SIG-M5 (cell line): ENCODE data around the gene CCDC33.

ENCODE experiments used
- DNase-seq: peaks from one replicate; lab custom pipeline; 2025; lab: John Stamatoyannopoulos, UW

CCDC33 gene

DNA sequence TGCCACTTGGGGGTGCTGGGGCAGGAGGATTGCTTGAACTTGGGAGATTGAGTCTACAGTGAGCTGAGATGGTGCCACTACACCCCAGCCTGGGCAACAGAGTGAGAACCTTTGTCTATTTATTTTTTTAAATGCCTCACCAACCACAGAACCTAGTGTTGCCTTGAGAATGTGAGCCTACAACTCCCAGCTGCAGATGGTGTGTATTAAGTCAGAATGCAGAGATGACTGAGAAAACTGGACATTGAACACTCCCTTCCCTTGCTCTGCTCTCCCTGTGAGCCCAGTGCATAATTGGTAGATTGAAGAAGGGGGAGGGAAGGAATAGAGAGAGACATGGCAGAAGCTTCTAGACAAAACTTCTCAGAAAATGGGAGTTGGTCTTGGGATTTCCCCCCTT, 53.5 kb downstream of the CCDC33 start:
- no peak for DNase-seq

DNA sequence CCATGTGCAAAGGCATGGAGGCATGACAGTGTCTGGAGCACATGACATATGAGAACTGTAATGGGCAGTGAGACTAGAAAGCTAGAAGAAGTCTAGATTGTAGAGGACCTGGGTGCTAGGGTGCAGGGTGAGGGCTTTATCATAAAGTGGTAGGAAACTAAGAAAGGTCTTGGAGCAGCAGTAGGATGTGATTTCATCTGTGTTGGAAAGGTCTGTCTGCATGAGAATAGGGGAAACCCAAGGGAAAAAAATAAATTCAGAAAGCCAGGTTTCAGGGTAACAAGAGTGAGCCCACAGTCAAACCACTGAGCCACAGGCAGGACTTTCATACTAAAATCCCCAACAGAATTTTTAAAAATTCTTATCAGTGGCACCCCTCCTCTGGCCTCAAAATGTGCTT, 54.5 kb downstream of the CCDC33 start:
- no peak for DNase-seq

DNA sequence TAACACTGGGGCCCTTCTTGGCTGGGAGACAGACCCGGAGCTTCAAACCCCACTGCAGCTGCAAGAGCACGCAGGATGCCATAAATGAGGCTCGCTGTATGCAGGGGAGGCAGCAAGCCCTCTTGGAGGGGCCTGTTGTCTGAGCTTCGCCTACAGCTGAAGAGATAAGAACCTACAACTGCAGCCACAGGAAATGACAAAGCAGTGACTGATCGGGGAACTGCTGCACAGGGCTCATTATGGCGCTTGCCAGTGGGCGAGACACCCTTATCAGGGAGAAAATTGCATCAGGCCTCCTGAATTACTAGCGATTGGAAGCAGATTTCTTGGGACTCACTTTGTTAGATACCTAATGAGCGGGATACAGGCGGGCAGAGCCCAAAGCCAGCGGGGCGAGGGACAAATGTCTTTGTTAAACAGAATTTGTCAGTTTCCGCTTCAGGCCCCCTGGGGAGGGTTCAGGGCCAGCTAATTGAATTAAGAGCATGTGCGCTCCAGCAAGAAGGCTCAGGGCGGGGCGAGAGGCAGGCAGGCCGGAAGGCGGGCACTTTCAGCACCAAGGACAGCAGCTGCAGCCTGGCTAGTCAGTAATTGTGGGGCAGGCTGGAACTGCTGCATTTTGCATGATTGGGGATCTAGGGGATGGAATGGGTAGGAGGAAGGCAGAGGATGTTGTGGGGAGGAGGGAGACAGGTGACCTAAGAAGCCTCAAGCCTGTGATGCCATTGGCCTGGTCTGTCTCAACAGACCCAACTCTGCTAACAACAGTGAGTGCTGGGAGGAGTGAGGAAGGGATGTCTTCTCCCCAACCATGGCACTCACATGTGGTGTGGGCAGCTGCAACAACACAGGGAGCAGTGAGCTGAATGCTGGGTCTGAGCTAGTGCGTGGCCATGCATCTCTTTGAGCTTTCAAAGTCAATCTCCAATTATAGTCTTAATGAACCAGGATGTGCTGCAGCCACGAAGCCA, 55.3 kb downstream of the CCDC33 start:
- DNase-seq = no peak

DNA sequence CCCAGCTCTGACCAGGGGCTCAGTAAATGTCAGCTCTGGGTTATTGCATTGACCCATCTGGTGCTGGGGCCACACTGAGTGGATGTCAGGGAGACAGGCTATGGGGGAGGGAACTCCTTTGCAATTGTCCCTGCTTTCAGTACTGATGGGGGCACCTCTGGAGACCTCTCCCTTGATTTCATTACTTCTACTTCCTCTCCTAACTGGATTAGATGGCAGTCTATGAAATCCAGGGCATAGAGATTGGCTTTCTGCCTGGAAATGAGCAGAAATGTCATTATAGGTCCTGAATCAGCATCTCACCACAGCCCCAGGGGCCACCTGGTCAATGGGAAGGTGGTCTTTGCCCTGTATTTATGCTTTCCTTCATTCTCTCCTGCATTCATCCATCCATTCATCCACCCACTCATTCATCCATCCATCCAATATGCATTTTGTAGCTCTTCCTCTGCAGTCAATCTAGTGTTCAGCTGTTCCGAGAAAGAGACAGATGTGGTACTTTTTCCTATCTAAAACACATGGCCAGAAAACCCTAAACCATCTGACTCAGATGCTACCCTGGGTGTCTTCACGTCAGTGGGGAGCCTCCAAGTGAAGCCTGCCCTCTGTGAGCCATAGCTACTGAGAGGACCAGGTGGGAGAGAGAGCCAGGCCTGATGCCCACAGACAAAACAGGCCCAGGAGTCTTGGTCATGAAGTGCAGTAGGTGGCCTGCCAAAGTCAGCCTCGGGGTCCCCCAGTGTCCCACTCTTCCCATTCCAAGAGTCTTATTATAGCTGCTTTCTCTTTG, 57.1 kb downstream of the CCDC33 start:
- no peak for DNase-seq

DNA sequence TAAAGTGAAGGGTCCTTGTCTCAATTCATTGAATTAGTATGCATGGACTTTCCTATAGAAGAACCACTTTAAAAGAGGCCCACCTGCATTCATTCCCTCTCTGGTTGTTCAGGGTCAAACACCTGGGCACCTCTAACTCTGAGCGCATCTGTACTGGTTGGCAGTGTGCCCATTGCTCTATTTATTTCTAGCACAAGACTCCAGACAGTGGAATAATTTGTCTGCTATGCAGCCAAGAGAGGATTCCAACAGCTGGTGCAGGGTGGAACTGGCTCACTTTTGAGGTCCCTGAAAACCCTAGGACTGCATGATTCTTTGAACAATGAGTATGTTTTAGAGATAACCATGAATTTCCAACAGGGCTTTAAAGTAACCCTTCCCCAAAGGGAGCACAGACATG, 57.9 kb downstream of the CCDC33 start:
- DNase-seq = no peak

DNA sequence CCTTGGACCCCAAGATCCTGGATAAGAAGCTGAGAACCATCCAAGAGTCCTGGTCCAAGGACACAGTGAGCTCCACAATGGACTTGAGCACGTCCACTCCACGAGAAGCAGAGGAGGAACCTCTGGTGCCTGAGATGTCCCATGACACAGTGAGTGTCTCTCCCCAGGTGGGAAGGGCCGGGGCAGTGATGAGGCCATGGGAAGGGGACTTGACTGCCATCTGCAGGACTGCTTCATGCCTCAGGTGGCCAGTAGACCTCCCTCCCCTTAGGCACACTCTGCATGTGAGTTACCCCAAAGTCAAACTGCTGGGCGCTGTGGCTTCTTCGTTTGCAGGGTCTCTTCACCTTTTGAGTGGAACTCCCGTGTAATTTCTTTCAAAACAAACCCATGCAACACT, 59.7 kb downstream of the CCDC33 start:
- DNase-seq = no peak

DNA sequence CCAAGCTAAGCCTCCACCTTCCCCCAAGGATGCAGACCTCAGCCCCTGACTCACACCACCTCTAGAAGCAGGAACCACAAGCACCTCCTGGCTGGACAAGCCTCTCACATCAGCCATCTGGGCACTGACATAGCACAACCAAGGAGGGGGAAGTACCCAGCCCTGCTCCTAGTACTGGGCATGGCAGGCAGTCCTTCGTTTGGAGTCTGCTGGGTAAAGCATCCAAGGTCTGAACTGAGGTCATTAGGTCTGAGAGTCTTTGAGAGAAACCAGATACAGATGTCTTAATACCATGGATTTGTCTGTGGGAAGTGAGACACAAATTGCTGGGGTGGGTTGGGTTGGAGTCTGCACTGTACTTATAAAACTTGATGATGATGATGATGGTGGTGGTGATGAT, 61.8 kb downstream of the CCDC33 start:
- DNase-seq = no peak

DNA sequence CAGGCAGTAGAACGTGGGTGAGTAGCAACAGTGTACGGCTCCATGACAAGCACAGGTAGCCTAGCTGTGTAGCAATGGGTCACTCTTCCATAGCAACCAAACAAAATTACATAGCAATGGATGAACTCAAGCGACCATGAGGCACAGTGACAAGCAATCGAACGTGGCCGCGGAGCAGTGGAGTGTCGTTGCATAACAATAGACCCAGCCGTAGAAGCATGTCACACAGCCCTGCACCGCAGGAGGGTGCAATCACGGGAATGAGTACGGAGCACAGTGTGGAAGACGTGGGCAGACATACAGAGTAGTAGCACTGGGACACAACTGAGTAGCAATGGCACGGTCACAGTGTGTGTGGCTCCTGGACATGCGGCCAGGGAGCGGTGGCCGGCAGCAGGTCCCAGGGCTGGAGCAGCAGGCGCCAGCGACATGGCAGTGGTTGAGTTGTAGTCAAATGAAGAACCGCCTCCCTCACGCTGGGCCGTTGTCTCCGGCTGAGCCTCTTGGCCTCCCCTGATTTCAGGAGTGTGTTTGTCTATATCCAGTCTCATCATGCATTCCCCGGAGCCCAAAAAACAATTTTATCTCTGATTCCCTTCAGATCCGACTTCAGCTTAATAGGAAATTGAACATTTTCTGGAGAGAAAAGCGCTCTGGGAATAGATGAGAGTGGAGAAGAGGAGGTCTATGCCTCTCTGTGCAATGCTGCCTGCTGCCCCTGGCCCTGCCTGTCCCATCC, 64.1 kb downstream of the CCDC33 start:
- DNase-seq = no peak

DNA sequence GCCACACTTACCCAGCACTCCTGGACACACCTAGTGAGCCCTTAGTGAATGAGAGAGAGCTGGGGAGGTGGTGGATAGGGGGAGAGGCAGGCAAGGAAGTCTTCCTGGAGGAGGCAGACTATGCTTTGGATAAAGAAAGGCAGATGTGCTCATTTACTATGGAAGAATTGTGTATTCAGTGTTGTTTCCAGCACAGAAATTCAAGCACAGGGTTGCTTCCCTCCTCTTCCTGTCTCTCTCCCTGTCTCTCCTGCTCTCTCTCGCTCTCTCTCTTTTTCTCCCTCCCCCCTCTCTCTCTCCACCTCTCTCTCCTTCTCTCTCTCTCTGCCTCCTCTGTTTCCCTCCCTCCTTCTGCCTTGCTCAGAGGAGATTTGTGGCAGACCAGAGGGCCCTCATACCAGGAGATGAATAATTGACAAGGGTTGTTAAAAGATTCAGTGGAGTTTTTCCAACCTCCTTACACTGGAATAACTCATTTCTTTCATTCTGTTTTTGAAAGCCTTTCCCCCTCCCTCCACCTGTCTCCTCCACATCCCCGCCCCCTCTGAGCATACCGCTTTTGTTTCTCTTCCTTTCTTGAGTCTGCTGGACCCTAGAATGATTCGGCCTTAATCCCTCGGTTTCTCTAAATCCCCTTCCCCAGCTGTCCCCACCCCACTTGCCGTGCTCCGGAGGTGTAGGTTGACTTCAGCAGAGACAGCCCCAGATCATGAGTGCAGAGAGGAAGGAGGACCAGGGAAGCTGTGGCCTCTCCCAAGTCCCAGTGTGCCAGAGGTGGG, 65.6 kb downstream of the CCDC33 start:
- no peak for DNase-seq

DNA sequence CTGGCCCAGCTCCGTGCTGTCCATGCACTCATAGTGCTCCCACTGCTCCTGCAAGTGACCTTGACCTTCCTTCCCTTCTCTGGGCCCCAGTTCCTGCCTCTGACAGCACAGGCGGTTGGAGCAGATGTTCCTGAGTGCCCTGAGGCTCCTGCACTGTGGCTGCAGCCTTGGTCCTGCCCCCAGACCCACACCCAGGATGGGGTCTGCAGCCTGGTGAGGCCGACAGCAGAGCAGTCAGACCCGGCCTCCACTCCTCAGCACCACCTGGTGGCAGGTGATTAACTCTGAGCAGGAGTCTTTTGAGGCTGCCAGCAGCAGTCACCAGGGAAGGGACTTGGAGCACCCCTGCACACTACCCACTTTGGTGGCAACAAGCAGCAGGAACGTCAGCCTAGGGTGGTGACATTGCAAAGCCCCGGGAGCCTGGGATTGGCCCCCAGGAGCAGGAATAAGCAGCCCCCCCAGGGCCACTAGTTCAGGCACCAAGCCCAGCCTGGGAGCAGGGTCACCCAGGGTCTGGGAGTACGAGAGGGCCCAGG, 66.8 kb downstream of the CCDC33 start:
- no peak for DNase-seq

DNA sequence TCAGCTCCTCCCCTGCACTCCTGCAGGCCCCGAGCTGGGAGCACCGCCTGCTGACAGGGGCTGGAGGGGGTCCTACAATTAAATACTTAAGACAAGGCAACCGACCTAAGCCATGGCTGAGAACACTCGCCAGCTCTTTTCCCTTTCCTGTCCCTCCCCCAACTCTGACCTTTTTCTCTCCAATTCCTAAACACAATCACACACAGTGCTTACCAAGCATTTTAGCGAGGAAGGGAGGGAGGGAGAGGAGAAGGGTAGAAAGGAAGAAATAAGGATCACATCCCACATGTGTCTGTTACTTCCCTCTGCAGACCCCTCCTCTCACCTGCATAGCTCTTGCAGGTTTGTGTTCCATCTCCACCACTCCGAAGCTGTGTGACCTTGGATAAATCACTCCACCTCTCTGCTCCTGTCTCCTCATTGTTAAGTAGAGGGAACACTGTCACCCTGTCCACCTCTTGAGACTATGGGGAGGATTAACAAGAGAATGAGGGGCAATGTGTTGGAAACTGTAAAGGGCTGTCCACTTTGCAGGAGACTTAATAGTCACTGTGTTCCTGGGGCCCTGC, 67.7 kb downstream of the CCDC33 start:
- DNase-seq = no peak

DNA sequence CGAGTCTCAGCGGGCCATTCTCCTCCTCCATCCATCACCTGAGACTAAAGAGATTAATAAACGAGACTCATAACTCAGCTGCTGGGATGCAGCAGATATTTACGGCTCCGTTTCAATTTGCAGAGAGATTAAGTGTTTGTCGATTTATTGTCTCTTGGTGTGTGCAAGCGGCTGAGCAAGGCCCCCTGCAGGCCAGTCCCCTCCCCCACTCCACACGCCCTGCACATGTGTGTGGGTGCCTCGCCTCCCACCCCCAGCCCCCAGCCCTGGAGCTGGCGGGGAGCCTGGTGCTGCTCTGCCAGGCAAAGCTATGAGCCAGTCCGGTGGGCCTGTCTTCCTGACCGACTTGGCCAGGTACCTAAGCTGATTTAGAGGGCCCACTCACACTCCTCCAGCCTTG, 68.3 kb downstream of the CCDC33 start:
- no peak for DNase-seq

DNA sequence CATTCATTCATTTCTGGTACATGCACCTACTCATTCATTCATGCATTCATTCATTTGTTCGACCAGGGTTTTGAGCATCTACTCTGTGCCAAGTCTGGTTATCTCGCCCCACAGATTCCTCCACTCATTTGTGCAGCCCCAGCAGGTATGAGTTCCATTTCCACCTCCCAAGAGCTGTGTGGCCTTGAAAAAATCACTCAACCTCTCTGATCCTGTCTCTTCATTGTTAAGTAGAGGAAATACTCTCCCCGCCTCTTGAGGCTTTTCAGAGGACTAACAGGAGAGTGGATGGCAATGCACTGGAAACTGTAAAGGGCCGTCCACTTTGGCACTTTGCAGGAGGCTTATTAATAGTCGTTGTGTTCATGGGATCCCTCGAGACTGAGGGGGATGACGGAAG, 69.6 kb downstream of the CCDC33 start:
- no peak for DNase-seq

DNA sequence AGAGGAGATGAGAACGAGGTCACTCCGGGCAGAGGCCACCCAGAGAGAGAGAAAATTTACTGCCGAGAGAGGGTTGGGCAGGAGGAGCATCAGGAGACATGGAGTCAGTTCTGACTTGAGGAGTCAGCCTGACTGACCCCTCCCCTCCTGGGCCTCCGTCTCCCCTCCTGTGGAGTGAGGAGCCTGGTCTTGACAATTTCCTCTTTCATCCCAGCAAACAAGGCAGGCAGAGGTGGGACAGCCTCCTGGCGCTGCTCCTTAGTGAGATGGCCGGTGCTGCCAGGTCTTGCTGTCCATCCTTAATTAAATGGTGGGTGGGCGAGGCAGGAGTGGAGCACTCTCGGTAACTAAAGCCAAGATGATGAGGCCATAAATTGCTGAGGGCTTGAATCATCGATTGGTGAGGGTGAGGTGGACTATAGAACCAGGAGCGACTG, 70.7 kb downstream of the CCDC33 start:
- DNase-seq = no peak

DNA sequence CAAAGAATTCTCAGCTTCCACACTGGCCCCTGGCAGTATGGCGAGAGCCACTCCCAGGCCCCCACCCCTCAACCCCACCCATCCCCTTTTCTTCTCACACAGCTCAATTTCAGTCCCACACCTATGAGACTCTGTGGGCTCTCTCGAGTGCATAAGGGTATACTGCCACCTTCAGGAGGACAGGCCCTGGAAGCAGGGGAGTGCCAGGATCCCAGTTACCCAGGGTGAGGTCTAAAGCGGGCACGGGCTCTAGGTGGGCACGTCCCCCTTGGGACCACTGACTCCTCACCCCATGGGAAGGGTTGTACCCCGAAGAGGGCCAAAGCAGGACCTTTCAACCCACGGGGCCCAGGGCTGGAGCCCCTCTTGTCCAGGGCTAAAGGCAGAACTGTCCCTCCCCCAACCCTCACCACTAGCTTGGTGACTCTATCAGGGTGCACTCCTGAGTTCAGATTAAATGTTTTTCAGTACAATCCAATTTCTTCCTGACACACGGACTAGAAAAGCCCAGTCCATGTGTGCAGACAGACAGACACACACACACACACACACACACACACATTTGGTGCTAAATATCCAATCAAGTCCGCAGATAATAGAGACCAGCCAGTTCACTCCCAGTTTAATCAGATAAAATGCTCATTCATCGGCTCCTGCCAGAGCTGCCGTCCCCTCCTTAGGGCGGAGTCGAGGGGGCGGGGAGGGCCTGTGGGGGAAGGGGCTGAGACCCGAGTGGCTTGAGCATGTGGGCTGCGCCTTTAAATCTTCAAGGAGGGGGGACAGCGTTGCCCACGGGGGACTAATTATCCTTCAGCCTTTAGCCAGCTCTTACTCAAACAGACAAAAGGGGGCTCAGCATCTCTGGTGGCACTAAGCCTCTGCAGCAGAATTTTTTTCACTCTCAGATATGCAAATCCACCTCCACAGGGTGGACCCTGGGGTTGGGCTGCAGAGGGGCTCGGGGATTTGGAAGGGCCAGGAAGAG, 72.0 kb downstream of the CCDC33 start:
- no peak for DNase-seq

DNA sequence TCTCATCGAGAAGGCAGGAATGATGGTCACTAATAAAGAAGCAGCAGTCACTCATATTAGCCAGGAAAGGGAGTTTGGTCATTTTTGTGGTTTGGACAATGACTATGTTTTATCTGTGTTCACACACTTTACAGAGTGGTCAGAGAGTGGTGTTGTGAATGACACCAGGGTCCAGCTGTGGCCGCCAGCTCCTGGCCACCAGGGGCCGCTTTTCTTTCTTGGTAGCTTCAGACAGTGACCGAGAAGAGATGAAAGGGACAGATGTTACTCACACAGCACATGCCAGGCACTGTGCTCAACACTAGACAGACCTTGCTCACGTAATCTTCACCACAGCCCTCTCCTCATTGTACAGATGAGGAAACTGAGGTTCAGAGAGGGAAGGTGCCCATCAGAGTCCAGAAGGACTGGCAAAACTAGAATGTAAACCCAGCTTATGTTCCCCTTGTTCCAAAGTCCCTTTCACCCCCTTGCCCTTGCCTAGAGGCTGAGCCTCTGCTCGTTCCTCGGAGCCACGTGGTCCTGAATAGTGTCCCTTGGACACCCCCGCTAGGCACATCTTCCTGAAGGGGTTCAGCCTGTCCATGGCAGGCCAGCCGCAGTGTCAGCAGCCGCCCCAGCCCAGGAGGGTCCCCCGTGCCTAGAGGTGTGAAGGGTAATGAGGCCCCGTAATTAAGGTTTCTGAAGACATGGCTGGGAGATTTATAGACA, 75.8 kb downstream of the CCDC33 start:
- DNase-seq = no peak

DNA sequence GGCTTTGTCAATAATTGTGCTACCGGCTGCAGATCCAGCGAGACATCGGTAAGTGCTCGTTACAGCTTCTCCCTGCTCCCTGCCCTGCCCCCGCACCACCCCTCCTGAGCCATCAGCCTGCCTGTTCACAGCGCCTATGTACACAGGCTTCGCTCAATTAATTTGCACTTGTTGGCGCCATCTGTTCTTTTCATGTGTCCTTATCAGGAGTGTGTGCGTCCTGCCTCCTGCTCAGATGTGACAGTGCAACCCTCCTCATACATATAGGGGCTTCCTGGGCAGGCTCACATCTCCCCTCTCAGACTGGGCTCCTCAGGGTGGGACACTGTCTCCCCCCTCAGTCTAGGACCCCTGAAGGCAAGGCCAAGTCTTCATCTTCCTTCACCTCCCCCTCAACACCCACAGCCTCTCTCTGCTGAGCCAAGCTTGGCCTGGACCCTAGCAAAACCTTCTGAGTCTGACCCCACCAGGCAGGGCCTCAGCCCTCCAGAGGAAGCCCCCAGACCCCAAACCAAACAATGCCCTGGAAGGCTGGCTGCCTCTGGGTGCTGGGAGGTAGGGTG, 76.4 kb downstream of the CCDC33 start:
- DNase-seq = no peak

DNA sequence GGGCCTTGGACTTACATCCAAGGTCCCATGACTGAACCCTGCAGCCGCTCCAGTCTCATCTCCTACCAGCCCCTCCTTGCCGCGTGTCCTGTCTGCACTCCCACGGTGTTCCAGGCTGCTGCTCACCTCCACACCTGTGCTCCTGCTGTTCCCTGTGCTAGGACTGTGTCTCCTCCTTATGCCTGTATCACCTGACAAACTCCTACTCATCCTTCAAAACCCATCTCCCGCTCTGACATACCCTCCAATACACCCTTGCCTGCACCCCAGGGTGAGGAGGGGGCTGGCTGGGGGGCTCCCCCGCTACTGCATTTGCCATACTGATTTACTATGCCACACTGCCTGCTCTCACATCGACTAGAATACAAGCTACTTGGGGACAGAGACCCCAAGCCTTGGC, 77.8 kb downstream of the CCDC33 start:
- no peak for DNase-seq
